Parathyroid adenoma (tissue), 2 donors: ENCODE data around the gene ADORA3.

ENCODE experiments used
- H2AFZ ChIP-seq: fragments of 300-600 bp; sonication (generic); one replicate; pipeline ENCODE4 v1.7.0; 2017; ENCODE audit warnings: antibody characterized with exemption, mild to moderate bottlenecking
- H3K27ac ChIP-seq: fragments of 300-600 bp; sonication (generic); one replicate; pipeline ENCODE4 v1.7.0; 2017
- H3K27me3 ChIP-seq: fragments of 300-600 bp; sonication (generic); one replicate; pipeline ENCODE4 v1.7.0; 2017; ENCODE audit warnings: low read length; ENCODE audit not compliant: control insufficient read depth, insufficient read depth
- H3K36me3 ChIP-seq: fragments of 300-600 bp; sonication (generic); one replicate; pipeline ENCODE4 v1.7.0; 2017; ENCODE audit warnings: low read length; ENCODE audit not compliant: control insufficient read depth, insufficient read depth
- H3K4me1 ChIP-seq: fragments of 300-600 bp; sonication (generic); one replicate; pipeline ENCODE4 v1.7.0; 2017; ENCODE audit warnings: control low read depth
- H3K4me2 ChIP-seq: fragments of 300-600 bp; sonication (generic); one replicate; pipeline ENCODE4 v1.7.0; 2017; ENCODE audit warnings: low read length
- H3K4me3 ChIP-seq: fragments of 300-600 bp; sonication (generic); one replicate; pipeline ENCODE4 v1.7.0; 2017; ENCODE audit warnings: low read depth, low read length
- H3K79me2 ChIP-seq: fragments of 300-600 bp; sonication (generic); one replicate; pipeline ENCODE4 v1.7.0; 2017; ENCODE audit warnings: control low read depth
- H3K9ac ChIP-seq: fragments of 300-600 bp; sonication (generic); one replicate; pipeline ENCODE4 v1.7.0; 2017; ENCODE audit warnings: mild to moderate bottlenecking
- H3K9me3 ChIP-seq: fragments of 300-600 bp; sonication (generic); one replicate; pipeline ENCODE4 v1.7.0; 2017; ENCODE audit warnings: low read length; ENCODE audit not compliant: control insufficient read depth
- TF ChIP-seq, protein P1 (sequence below): fragments of 300-600 bp; sonication (generic); IDR thresholded peaks from one replicate; pipeline ENCODE4 v1.7.0; 2017; ENCODE audit warnings: antibody characterized with exemption, mild to moderate bottlenecking
- donor health status: primary hyperparathyroidism.

Gene ADORA3

DNA sequence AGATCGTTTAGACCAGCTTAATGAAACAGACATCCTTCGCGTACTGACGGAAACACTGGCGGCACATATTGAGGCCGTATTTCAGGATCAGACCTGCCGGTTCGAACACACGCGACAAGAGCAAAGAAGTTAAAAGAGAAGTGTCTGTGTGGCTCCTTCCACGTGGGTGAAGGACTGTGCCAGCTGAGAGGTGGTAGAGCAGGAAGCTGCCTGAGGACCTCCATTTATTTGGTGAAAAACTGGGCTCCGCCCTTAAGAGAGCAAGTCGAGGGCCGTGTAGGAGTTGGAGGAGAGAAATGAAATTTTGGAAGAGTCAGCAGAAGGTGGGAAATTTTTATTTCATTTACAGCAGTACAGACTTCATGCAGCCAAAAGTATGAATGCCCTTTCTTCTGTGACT is 38.8 kb upstream of the ADORA3 start:
- no peaks in the 10 kb centered on the region for H3K79me2 ChIP-seq
- no peak overlapping the region for H3K4me3 ChIP-seq
- no peaks in the 10 kb centered on the region for H3K27me3 ChIP-seq
- H3K27ac ChIP-seq = no peak overlapping the region
- TF ChIP-seq, protein P1, sequence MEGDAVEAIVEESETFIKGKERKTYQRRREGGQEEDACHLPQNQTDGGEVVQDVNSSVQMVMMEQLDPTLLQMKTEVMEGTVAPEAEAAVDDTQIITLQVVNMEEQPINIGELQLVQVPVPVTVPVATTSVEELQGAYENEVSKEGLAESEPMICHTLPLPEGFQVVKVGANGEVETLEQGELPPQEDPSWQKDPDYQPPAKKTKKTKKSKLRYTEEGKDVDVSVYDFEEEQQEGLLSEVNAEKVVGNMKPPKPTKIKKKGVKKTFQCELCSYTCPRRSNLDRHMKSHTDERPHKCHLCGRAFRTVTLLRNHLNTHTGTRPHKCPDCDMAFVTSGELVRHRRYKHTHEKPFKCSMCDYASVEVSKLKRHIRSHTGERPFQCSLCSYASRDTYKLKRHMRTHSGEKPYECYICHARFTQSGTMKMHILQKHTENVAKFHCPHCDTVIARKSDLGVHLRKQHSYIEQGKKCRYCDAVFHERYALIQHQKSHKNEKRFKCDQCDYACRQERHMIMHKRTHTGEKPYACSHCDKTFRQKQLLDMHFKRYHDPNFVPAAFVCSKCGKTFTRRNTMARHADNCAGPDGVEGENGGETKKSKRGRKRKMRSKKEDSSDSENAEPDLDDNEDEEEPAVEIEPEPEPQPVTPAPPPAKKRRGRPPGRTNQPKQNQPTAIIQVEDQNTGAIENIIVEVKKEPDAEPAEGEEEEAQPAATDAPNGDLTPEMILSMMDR = no peak
- H3K9me3 ChIP-seq = no peaks in the 10 kb centered on the region
- H2AFZ ChIP-seq = no peak overlapping the region
- H3K36me3 ChIP-seq = no peaks in the 10 kb centered on the region
- H3K4me1 ChIP-seq = no peaks in the 10 kb centered on the region
- H3K9ac ChIP-seq = no peak overlapping the region
- H3K4me2 ChIP-seq = no peak overlapping the region

DNA sequence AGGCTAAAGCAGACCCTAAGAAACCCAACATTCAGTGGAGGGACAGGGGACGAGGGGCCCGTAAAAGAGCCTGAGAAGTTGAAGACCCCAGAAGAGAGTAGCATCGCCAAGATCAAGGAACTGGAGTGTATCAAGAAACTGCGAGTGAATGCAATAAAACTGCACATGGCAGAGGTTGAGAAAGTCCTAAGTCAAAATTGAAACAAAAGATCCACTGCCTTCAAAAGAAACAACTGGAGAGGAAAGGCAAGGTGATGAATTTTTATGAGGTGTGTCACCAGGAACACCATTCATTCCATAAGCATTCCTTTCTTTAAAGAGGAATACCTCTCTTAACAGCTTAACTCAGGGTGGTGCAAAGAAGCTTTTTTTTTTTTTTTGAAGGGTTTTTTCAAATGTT is 38.3 kb upstream of the ADORA3 start:
- no peaks in the 10 kb centered on the region for H3K4me1 ChIP-seq
- H3K4me3 ChIP-seq = no peak overlapping the region
- TF ChIP-seq, protein P1 = no peak
- H3K36me3 ChIP-seq = no peaks in the 10 kb centered on the region
- no peak overlapping the region for H3K27ac ChIP-seq
- H3K9ac ChIP-seq = no peak overlapping the region
- H3K79me2 ChIP-seq = no peaks in the 10 kb centered on the region
- no peaks in the 10 kb centered on the region for H3K27me3 ChIP-seq
- H3K9me3 ChIP-seq = no peaks in the 10 kb centered on the region
- no peak overlapping the region for H2AFZ ChIP-seq
- no peak overlapping the region for H3K4me2 ChIP-seq

DNA sequence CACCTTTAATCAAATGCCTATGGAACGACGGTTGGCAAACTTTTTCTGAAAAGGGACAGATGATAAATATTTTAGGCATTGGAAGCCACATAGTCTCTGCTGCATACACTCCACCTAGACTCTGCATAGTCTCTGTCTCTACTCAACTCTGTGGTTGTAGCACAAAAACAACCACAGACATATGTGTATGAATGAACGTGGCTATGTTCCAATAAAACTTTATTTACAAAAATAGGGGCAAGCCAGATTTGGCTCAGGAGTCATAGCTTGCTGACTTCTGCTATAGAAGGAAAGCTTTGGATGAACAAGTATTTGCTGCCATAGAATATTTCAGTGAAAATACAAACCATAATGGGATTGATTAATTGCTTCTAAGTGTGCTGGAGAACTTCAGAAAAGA is 37.5 kb upstream of the ADORA3 start:
- Histone ChIP-seq H3K27me3 (no peaks in the 10 kb centered on the region), H3K79me2 (no peaks in the 10 kb centered on the region), H3K9me3 (no peaks in the 10 kb centered on the region), H2AFZ (no peak overlapping the region), H3K27ac (no peak overlapping the region), H3K4me1 (no peaks in the 10 kb centered on the region), H3K36me3 (no peaks in the 10 kb centered on the region), H3K9ac (no peak overlapping the region), H3K4me2 (no peak overlapping the region), H3K4me3 (no peak overlapping the region)
- TF ChIP-seq, protein P1 = no peak

DNA sequence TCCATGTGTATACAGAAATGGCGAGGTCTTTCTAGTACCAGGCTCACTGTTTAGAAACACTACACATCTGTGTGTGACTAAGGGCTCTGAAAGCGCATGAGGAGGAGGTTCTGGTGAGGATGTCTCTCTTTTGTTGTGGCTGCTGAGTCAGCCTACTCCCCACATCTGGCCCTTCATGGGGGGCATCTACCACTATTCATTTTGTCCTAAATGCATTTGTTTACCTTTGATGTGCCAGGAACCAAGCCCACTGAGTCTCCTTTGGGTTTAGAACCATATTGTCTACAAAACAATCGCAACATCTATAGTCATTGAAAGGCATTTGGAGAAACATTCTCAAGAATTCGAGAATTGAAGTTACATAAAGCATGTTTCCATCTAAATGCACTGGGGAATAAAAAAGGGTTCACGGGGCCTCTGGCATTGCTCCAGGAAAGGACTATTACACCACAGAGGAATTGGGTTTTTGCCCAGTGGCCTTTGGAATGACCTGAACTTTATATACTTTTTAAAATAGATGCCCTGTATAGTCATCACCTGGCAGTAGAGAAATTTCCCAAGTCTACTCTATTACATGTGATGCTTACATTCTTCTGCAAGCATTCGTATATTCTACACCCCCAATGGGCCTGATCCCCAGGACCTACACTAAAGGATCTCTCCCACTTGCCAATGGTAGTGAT is 35.1 kb upstream of the ADORA3 start:
- no peak overlapping the region for H3K9ac ChIP-seq
- H3K4me3 ChIP-seq = no peak overlapping the region
- H3K36me3 ChIP-seq = no peaks in the 10 kb centered on the region
- no peaks in the 10 kb centered on the region for H3K9me3 ChIP-seq
- H3K79me2 ChIP-seq = no peaks in the 10 kb centered on the region
- no peak overlapping the region for H2AFZ ChIP-seq
- TF ChIP-seq, protein P1 = no peak
- no peak overlapping the region for H3K4me2 ChIP-seq
- H3K27ac ChIP-seq = no peak overlapping the region
- peaks cover 7% of the 10 kb centered on the region for H3K4me1 ChIP-seq
- no peaks in the 10 kb centered on the region for H3K27me3 ChIP-seq
